Sigmoid colon (tissue), 7 donors: ENCODE measurements around the gene ATP1A1. TPM values are rescaled to one million over a fixed set of nuclear protein-coding genes. Genes with fewer than 3 reads are reported as not detected.

Experiments used
- DNase-seq: peaks from one replicate; pipeline ENCODE4 v3.0.0-alpha.2; 2019
- H3K27ac ChIP-seq, 4 donors: fragments of 200-600 bp; sonication (generic); one replicate each; pipeline ENCODE4 v1.5.1; 2016 to 2019; ENCODE audit warnings: mild to moderate bottlenecking in 1 of 4
- H3K27me3 ChIP-seq, 3 donors: fragments of 200-600 bp; sonication (generic); one replicate each; pipeline ENCODE4 v1.5.1; 2019; ENCODE audit warnings: mild to moderate bottlenecking in 1 of 3
- H3K36me3 ChIP-seq, 4 donors: fragments of 200-600 bp; sonication (generic); one replicate each; pipeline ENCODE4 v1.5.1; 2016 to 2019
- H3K4me1 ChIP-seq, 4 donors: fragments of 200-600 bp; sonication (generic); one replicate each; pipeline ENCODE4 v1.5.1; 2017 to 2019
- H3K4me3 ChIP-seq, 4 donors: fragments of 200-600 bp; sonication (generic); one replicate each; pipeline ENCODE4 v1.5.1; 2017 to 2019; ENCODE audit warnings: mild to moderate bottlenecking in 2 of 4, moderate library complexity in 1 of 4
- H3K9me3 ChIP-seq, 4 donors: fragments of 200-600 bp in 3 of 4; sonication (generic) in 3 of 4; one replicate each; pipeline versions ENCODE4 v1.5.1 to v1.6.1; 2013 to 2019
- CTCF ChIP-seq, 4 experiments: fragments of 450-650 bp in 3 of 4; fragments of 200-600 bp in 1 of 4; IDR thresholded peaks; one replicate each; pipeline ENCODE4 v1.5.1; 2016 to 2019; ENCODE audit warnings: antibody characterized with exemption in 4 of 4, mild to moderate bottlenecking in 3 of 4, moderate library complexity in 2 of 4
- EP300 ChIP-seq, 4 donors: sonication (generic); formaldehyde crosslinking; IDR thresholded peaks; one replicate each; pipeline ENCODE4 v1.6.1; 2017; ENCODE audit warnings: antibody characterized with exemption in 4 of 4
- POLR2A ChIP-seq, 2 donors: fragments of 450-650 bp; IDR thresholded peaks; one replicate each; pipeline ENCODE4 v1.6.1; 2016; ENCODE audit warnings: antibody characterized with exemption in 2 of 2, mild to moderate bottlenecking in 2 of 2, moderate library complexity in 2 of 2
- POLR2AphosphoS5 ChIP-seq, 4 donors: sonication (generic); formaldehyde crosslinking; IDR thresholded peaks; one replicate each; pipeline ENCODE4 v1.6.1; 2017; ENCODE audit warnings: antibody characterized with exemption in 4 of 4
- WGBS, 2 donors: extraction: QIAGEN DNeasy Blood & Tissue Kit; methylation state at CpG; one replicate each; pipeline ENCODE4 v1.1.7; 2013; 5-methylcytosine and 5-hydroxymethylcytosine counted together
- intact Hi-C: fragments of 100-400 bp; cut with DNase I; formaldehyde crosslinking; loops from one replicate; pipeline ENCODE4 v1.15.1; 2023
- polyA plus RNA-seq, 3 donors: library from polyadenylated mRNA; stranded (reverse); fragments of 200-250 nt; gene quantifications; one replicate each; pipeline ENCODE4 v1.2.3, GENCODE V29; 2013
- total RNA-seq, 4 donors: library from RNA; depleted of rRNA; stranded (reverse); fragments of >200 nt; gene quantifications; one replicate each; pipeline ENCODE4 v1.1.0, GENCODE V29; 2016
- donor health status: healthy with polysubstance abuse.
- donor health status: Bipolar disorder and iron deficiency.
- donor health status: healthy.

The ATP1A1 gene
- total and polyA plus RNA-seq, 7 donors: 88.6 to 1,099 (median 101) TPM

- DNase-seq: no peak
- intact Hi-C loops: no loop called here
- TF ChIP-seq POLR2AphosphoS5 (IDR thresholded peaks at IDR 0.05) (no peak), CTCF (IDR thresholded peaks at IDR 0.05) (no peak)
- WGBS, 2 donors: 95% methylated on average over 4 of the region's 4 CpGs
- H3K4me1 ChIP-seq: no peaks in the 10 kb centered on the region
- H3K36me3 ChIP-seq: no peaks in the 10 kb centered on the region
- no peaks in the 10 kb centered on the region for H3K9me3 ChIP-seq
- no peak overlapping the region for H3K27ac ChIP-seq
- no peaks in the 10 kb centered on the region for H3K27me3 ChIP-seq
- H3K4me3 ChIP-seq: no peak overlapping the region
Measured at GRCh38 chr1:116440731-116441130, 67.7 kb downstream of the ATP1A1 start.

- Histone ChIP-seq H3K27ac (no peak overlapping the region), H3K4me3 (no peak overlapping the region), H3K4me1 (no peaks in the 10 kb centered on the region), H3K9me3 (no peaks in the 10 kb centered on the region), H3K36me3 (no peaks in the 10 kb centered on the region), H3K27me3 (no peaks in the 10 kb centered on the region)
- no peak for TF ChIP-seq CTCF (IDR thresholded peaks at IDR 0.05)
- no peak for TF ChIP-seq POLR2A (IDR thresholded peaks at IDR 0.05)
- no peak for TF ChIP-seq EP300 (IDR thresholded peaks at IDR 0.05)
- no peak for TF ChIP-seq POLR2AphosphoS5 (IDR thresholded peaks at IDR 0.05)
- intact Hi-C loops: no loop called here
- DNase-seq: no peak
- WGBS, 2 donors: 94 to 97% methylated on average over 1 of the region's 1 CpG
Measured at GRCh38 chr1:116445534-116445933, 72.5 kb downstream of the ATP1A1 start.

GRCh38 chr1:116446686-116447085 is 73.6 kb downstream of the ATP1A1 start:
- H3K36me3 ChIP-seq: no peaks in the 10 kb centered on the region
- no peak overlapping the region for H3K4me3 ChIP-seq
- TF ChIP-seq POLR2A (IDR thresholded peaks at IDR 0.05): no peak
- TF ChIP-seq CTCF (IDR thresholded peaks at IDR 0.05): no peak
- no peak for TF ChIP-seq POLR2AphosphoS5 (IDR thresholded peaks at IDR 0.05)
- TF ChIP-seq EP300 (IDR thresholded peaks at IDR 0.05): no peak
- no peaks in the 10 kb centered on the region for H3K4me1 ChIP-seq
- WGBS, 2 donors: 95 to 96% methylated on average over 3 of the region's 3 CpGs
- H3K27ac ChIP-seq: no peak overlapping the region
- no peak for DNase-seq
- no peaks in the 10 kb centered on the region for H3K9me3 ChIP-seq
- H3K27me3 ChIP-seq: no peaks in the 10 kb centered on the region
- intact Hi-C loops: no loop called here

- no peaks in the 10 kb centered on the region for H3K4me1 ChIP-seq
- H3K27ac ChIP-seq: no peak overlapping the region
- intact Hi-C loops: no loop called here
- no peak overlapping the region for H3K4me3 ChIP-seq
- 49 to 70% methylated on average over 7 of the region's 7 CpGs for WGBS, 2 donors
- H3K27me3 ChIP-seq: no peaks in the 10 kb centered on the region
- no peaks in the 10 kb centered on the region for H3K36me3 ChIP-seq
- DNase-seq: no peak
- no peak for TF ChIP-seq POLR2AphosphoS5 (IDR thresholded peaks at IDR 0.05)
- no peaks in the 10 kb centered on the region for H3K9me3 ChIP-seq
Measured at GRCh38 chr1:116448785-116449385, 75.8 kb downstream of the ATP1A1 start.

GRCh38 chr1:116449578-116449977 is 76.5 kb downstream of the ATP1A1 start:
- Histone ChIP-seq H3K27me3 (no peaks in the 10 kb centered on the region), H3K36me3 (no peaks in the 10 kb centered on the region), H3K4me3 (no peak overlapping the region), H3K9me3 (no peaks in the 10 kb centered on the region), H3K27ac (no peak overlapping the region), H3K4me1 (no peaks in the 10 kb centered on the region)
- TF ChIP-seq POLR2AphosphoS5 (IDR thresholded peaks at IDR 0.05): no peak
- TF ChIP-seq EP300 (IDR thresholded peaks at IDR 0.05): no peak
- intact Hi-C loops: no loop called here
- no peak for DNase-seq

GRCh38 chr1:116451702-116452101 is 78.7 kb downstream of the ATP1A1 start:
- H3K4me3 ChIP-seq: no peak overlapping the region
- H3K4me1 ChIP-seq: no peaks in the 10 kb centered on the region
- no peaks in the 10 kb centered on the region for H3K27me3 ChIP-seq
- intact Hi-C loops: no loop called here
- H3K36me3 ChIP-seq: no peaks in the 10 kb centered on the region
- no peak for TF ChIP-seq EP300 (IDR thresholded peaks at IDR 0.05)
- TF ChIP-seq CTCF (IDR thresholded peaks at IDR 0.05): no peak
- no peak for TF ChIP-seq POLR2A (IDR thresholded peaks at IDR 0.05)
- H3K9me3 ChIP-seq: no peaks in the 10 kb centered on the region
- no peak overlapping the region for H3K27ac ChIP-seq
- no peak for DNase-seq
